ENCODE results near the gene NUMBL.

DNA sequence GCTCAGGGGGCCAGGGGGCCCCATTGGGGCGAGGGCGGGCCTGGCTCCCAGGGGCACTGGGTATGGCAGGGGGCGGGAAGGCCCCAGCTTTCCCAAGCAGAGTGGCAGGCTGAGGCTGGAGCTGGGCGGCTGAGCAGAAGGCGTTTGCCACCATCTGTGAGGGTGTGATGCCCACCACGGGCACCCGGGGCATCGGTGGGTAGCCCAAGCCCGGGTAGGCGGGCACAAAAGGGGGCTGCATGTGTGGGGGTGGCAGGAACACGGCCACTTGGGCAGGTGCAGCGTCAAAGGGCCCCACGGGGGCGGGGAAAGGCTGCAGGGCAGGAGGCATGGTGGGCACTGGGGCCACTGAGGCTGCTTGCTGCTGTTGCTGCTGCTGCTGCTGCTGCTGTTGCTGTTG is 22.8 kb downstream of the NUMBL start:
- TF ChIP-seq, protein P1, sequence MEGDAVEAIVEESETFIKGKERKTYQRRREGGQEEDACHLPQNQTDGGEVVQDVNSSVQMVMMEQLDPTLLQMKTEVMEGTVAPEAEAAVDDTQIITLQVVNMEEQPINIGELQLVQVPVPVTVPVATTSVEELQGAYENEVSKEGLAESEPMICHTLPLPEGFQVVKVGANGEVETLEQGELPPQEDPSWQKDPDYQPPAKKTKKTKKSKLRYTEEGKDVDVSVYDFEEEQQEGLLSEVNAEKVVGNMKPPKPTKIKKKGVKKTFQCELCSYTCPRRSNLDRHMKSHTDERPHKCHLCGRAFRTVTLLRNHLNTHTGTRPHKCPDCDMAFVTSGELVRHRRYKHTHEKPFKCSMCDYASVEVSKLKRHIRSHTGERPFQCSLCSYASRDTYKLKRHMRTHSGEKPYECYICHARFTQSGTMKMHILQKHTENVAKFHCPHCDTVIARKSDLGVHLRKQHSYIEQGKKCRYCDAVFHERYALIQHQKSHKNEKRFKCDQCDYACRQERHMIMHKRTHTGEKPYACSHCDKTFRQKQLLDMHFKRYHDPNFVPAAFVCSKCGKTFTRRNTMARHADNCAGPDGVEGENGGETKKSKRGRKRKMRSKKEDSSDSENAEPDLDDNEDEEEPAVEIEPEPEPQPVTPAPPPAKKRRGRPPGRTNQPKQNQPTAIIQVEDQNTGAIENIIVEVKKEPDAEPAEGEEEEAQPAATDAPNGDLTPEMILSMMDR (IDR thresholded peaks at IDR 0.05) = no peak
- TF ChIP-seq POLR2A (IDR thresholded peaks at IDR 0.05) = no peak
